Measurements from ENCODE around the gene ROBO3. TPM values are rescaled to one million over a fixed set of nuclear protein-coding genes. Genes with fewer than 3 reads are reported as not detected.

The ROBO3 gene
- 5.5 and 27.4 TPM in 2 replicates for total RNA-seq (ENCODE audit: low replicate concordance)
- long read RNA-seq: 0 reads

DNA sequence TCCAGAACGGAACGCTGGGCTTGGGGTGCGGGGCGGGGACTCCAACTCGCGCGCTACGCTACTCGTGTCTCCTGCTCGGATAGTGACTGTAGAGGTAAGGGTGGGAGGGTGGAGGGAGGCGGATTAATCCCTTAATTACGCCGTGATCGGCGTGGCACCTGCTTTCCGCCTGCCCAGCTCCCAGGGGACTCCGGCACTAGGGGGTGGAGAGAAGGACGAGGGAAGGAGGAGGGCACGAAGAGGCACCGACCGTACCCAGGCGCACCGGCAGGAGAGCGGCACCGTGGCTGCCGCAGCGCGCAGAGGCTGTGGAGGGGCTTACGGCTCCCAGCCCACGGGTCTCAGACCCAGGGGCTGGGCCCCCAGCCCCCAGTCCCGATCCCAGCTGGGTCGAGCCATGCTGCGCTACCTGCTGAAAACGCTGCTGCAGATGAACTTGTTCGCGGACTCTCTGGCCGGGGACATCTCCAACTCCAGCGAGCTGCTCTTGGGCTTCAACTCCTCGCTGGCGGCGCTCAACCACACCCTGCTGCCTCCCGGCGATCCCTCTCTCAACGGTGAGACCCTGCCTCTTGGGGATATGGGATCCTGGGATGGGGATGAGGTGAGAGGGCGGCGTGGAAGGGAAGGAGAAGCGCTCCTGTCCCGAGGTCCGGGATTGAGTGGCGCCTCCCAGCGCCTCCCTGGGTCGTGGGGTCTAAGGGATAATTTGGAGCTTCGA, at the start of gene ROBO3:
ROBO3 (plus strand) TSS at position 252 of the 721 bp plus-strand sequence; CDS start at position 398, 146 bp downstream.
- Mint-ChIP-seq H3K27me3 (peaks cover 99% of the 10 kb centered on the region), H3K9me3 (no peaks in the 10 kb centered on the region), H3K4me3 (peak within 1 kb of the TSS; percentile 76), H3K4me1 (ENCODE audit: unreplicated experiment) (peaks cover 24% of the 10 kb centered on the region), H3K27ac (no peak within 1 kb of the TSS), H3K36me3 (peaks cover 3% of the 10 kb centered on the region)
- peak; percentile 63 for DNase-seq (ENCODE audit: extremely low spot score, unreplicated experiment)
- TF ChIP-seq CTCF (conservative IDR thresholded peaks at IDR 0.05): no peak

DNA sequence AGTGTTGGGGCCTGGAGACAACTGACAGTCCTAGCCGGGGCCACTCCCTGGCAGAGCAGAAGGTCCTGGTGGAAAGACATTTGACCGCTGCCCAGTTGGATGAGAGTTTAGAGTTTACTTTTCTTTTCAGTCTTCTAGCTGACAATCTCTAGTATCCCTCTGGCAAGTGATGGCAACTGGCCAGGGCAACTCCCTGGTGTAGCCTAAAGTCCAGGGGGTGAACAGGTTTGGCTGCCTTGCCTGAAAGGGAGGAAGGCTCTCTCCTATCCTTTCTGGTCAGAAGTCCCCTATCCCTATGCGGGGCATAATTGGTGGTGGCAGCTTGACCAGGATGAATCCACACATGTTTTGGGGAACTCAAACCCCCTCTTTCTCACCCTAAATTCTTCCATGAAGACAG, 48.2 kb upstream of the ROBO3 start:
- Mint-ChIP-seq H3K9me3 (no peaks in the 10 kb centered on the region), H3K27ac (no peak overlapping the region), H3K4me1 (ENCODE audit: unreplicated experiment) (no peaks in the 10 kb centered on the region), H3K36me3 (no peaks in the 10 kb centered on the region), H3K4me3 (no peak overlapping the region), H3K27me3 (peaks cover 51% of the 10 kb centered on the region)
- no peak for TF ChIP-seq CTCF (conservative IDR thresholded peaks at IDR 0.05)
- DNase-seq (ENCODE audit: extremely low spot score, unreplicated experiment): no peak

- H3K27me3 Mint-ChIP-seq: peaks cover 38% of the 10 kb centered on the region
- no peak for TF ChIP-seq CTCF (conservative IDR thresholded peaks at IDR 0.05)
- no peaks in the 10 kb centered on the region for H3K9me3 Mint-ChIP-seq
Measured at GRCh38 chr11:124821995-124822730, 43.1 kb upstream of the ROBO3 start.

DNA sequence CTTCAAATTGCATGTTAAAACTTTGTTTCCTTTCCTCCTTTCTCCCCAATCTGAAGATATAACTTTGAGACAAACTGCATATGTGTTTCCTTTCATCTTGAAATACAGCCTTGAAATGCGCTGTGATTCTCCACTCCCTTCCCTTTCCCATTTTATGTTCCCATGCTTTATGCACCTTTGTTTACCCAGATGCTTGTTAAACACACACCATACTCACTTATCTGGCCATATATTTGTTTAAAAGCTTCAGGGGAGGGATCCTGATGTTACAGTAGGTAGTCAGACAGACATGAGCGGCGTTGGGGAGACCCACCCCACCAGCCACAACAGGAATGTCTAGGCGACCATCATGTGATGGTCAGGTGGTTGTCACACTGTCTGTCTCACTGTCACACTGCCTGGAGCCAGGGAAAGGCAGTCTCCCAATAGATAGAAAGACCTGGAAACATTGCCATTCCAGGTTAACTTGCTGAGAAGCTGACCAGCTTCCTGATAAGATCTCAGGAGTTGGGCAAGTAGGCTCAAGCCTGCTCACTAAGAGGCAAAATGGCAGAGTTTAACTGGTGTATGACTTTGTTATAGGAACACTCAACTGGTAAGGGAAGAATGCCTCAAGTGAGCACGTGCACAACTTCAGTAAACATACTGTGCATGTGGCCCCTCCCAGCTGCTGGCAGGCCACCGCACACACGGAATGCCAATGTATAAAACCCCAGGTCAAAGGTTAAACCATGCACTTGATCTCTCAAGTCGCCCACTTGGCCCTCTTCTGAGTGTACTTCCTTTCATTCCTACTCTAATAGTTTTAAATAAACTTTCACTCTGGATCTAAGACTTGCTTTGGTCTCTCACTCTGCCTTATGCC, 41.5 kb upstream of the ROBO3 start:
- no peaks in the 10 kb centered on the region for H3K36me3 Mint-ChIP-seq
- no peak for DNase-seq (ENCODE audit: extremely low spot score, unreplicated experiment)
- H3K27ac Mint-ChIP-seq: no peak overlapping the region
- no peaks in the 10 kb centered on the region for H3K4me1 Mint-ChIP-seq (ENCODE audit: unreplicated experiment)
- no peaks in the 10 kb centered on the region for H3K9me3 Mint-ChIP-seq
- H3K27me3 Mint-ChIP-seq: peaks cover 32% of the 10 kb centered on the region
- H3K4me3 Mint-ChIP-seq: no peak overlapping the region
- TF ChIP-seq CTCF (conservative IDR thresholded peaks at IDR 0.05): no peak

More at GRCh38 chr11:124821995-124822730, 43.1 kb upstream of the ROBO3 start:
- Mint-ChIP-seq H3K4me3 (no peak overlapping the region), H3K36me3 (no peaks in the 10 kb centered on the region), H3K27ac (no peak overlapping the region), H3K4me1 (ENCODE audit: unreplicated experiment) (no peaks in the 10 kb centered on the region)
- DNase-seq (ENCODE audit: extremely low spot score, unreplicated experiment): no peak

DNA sequence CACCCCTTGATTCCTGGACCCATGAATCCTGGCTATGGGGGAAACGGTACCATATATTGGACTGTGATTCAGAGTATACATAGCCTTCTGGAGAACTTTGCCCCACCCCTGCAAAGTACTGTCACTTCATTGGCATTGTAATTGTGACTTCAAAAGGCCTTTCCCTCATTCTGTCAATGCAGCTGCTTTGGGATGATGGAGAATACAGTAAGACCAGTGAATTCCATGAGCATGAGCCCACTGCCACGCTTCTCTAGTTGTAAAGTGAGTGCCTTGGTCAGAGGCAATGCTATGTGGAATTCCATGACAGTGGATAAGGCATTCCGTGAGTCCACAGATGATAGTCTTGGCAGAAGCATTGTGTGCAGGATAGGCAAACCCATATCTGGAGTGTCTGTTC, 39.4 kb upstream of the ROBO3 start:
- H3K36me3 Mint-ChIP-seq: no peaks in the 10 kb centered on the region
- no peak for DNase-seq (ENCODE audit: extremely low spot score, unreplicated experiment)
- peaks cover 29% of the 10 kb centered on the region for H3K27me3 Mint-ChIP-seq
- no peaks in the 10 kb centered on the region for H3K4me1 Mint-ChIP-seq (ENCODE audit: unreplicated experiment)
- H3K27ac Mint-ChIP-seq: no peak overlapping the region
- TF ChIP-seq CTCF (conservative IDR thresholded peaks at IDR 0.05): no peak
- no peaks in the 10 kb centered on the region for H3K9me3 Mint-ChIP-seq
- no peak overlapping the region for H3K4me3 Mint-ChIP-seq

Data from type B pancreatic cell (in vitro differentiated cells).